Urinary bladder (tissue), 4 donors: ENCODE data around the gene GRK3. TPM values are rescaled to one million over a fixed set of nuclear protein-coding genes. Genes with fewer than 3 reads are reported as not detected.
"Not testable (repeated sequence)": the region's sequence is repeated elsewhere in the genome, so short reads cannot be mapped to it uniquely, and the experiment has no call there.

ENCODE experiments used
- DNase-seq: peaks from one replicate; pipeline ENCODE4 v3.0.0-alpha.2; 2015; ENCODE audit errors: extremely low spot score
- H3K27ac ChIP-seq: one replicate; pipeline ENCODE4 v1.5.1; 2013; ENCODE audit warnings: low read depth, mild to moderate bottlenecking, moderate library complexity
- H3K36me3 ChIP-seq: one replicate; pipeline ENCODE4 v1.6.1; 2013; ENCODE audit warnings: mild to moderate bottlenecking, moderate library complexity; ENCODE audit not compliant: insufficient read depth
- H3K4me1 ChIP-seq: one replicate; pipeline ENCODE4 v1.6.1; 2013; ENCODE audit warnings: mild to moderate bottlenecking, moderate library complexity; ENCODE audit not compliant: insufficient read depth
- H3K4me3 ChIP-seq: one replicate; pipeline ENCODE4 v1.5.1; 2013; ENCODE audit warnings: low read depth, low read length
- WGBS: extraction: QIAGEN DNeasy Blood & Tissue Kit; methylation state at CpG from one replicate; pipeline ENCODE4 v1.1.7; 2013; 5-methylcytosine and 5-hydroxymethylcytosine counted together
- polyA plus RNA-seq: library from polyadenylated mRNA; stranded (reverse); fragments of 200-250 nt; gene quantifications from one replicate; pipeline ENCODE4 v1.2.3, GENCODE V29; 2013
- total RNA-seq: library from RNA; depleted of rRNA; stranded (reverse); fragments of >200 nt; gene quantifications from one replicate; pipeline ENCODE4 v1.2.3, GENCODE V29; 2014
- donor health status: healthy with polysubstance abuse.
- donor health status: healthy.

The GRK3 gene
- total RNA-seq (15.8 TPM), polyA plus RNA-seq (2.7 TPM)

DNA sequence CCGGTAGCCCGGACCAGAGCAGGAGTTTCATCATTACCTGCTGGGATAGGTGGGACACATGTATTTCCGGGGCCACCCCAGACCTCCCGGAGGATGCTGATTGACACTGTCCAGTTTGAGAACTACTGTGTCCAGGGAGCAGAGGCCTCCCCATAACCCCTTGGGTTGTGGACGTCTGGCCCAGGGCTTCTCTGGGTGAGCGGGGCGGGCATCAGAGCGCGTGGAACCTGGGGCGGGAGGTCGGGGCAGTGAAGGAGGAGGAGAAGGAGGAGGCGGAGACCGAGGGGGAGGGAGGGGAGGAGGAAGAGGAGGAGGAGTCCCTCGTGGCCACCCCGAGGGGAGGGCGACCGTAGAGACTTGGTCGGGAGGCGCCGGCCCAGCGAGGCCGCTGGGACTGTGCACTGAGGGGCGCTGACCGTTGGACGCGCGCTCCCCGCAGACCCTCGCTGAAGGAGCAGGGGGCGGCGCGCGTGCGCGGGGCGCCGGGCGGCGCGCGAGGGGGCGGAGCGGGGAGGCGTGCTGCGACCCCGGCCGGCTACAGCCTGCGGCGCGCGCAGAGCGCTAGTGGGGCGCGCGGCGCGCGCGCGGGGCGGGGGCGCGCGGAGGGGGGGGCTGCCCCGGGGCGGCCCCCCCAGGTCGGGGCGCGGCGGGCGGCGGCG lies at the start of gene GRK3:
Gene GRK3 (plus strand): TSS at position 356 of the 659 bp plus-strand sequence. CDS start 366 bp downstream, outside the sequence.
- no peaks in the 10 kb centered on the region for H3K36me3 ChIP-seq
- under 1% methylated on average over 59 of the region's 73 CpGs for WGBS
- DNase-seq: no peak
- peak within 1 kb of the TSS; percentile 93 for H3K4me3 ChIP-seq
- H3K4me1 ChIP-seq: no peaks in the 10 kb centered on the region
- peak within 1 kb of the TSS; percentile 50 for H3K27ac ChIP-seq

DNA sequence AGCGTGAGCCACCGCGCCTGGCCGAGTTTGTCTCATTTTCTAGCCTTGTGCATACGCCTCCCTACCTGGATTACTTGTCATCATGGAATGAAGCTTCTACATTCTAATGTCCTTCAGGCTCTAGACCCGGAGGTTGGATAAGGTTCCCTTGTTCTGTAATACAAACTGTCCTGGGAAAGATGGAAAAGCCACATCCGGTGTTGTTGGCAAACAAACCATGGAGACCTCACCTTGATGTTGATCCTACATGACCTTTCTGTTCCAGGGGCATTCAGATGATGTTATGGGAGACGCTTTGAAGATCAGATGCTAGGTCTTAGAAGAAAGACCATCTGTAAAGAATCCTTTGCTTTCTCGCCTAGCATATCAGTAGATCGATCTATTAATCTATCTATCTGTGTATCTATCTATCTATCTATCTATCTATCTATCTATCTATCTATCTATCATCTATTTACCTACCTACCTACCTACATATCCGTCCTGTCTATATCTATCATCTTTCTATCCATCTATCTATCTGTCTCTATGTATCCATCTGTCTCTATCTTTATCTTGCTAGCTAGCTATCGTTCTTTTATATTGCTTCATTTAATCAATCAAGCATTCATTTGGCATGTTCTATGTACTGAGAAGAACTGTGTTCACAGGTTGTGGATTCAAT lies 46.3 kb upstream of the GRK3 start:
- Histone ChIP-seq H3K4me1 (no peaks in the 10 kb centered on the region), H3K36me3 (no peaks in the 10 kb centered on the region), H3K4me3 (no peak overlapping the region), H3K27ac (no peak overlapping the region)
- 93% methylated on average over 12 of the region's 12 CpGs for WGBS
- no peak for DNase-seq

DNA sequence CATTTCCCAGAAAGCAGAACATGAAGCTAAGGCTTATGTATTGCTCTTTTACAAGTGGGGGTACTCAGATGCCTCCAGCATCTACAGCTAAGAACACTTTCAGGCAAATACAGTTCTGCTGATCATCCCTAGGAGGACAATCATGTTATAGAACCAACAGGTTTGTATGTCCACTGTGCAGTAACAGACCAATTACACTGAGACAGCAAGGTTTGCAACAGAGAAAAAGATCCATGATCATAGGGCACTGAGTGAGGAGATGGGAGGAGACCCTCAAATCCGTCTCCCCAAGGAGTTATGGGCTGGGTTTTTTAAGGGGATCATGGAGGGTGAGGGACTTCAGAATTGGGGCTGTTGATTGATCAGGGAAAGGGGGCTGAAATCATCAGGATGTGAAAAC lies 39.1 kb upstream of the GRK3 start:
- WGBS: 84% methylated on average over 1 of the region's 1 CpG
- H3K4me1 ChIP-seq: no peaks in the 10 kb centered on the region
- no peak overlapping the region for H3K27ac ChIP-seq
- no peaks in the 10 kb centered on the region for H3K36me3 ChIP-seq
- DNase-seq: no peak
- no peak overlapping the region for H3K4me3 ChIP-seq

GRCh38 chr22:25525804-25526584 lies 38.5 kb upstream of the GRK3 start:
- WGBS: 70% methylated on average over 3 of the region's 3 CpGs
- not testable (repeated sequence) for H3K4me1 ChIP-seq, H3K36me3 ChIP-seq, H3K4me3 ChIP-seq, DNase-seq, H3K27ac ChIP-seq

- not testable (repeated sequence) for H3K4me3 ChIP-seq, DNase-seq, H3K36me3 ChIP-seq, H3K4me1 ChIP-seq, H3K27ac ChIP-seq
- 10% methylated on average over 1 of the region's 1 CpG for WGBS
Observed at GRCh38 chr22:25527016-25527415, 37.5 kb upstream of the GRK3 start.

- not testable (repeated sequence) for H3K36me3 ChIP-seq, H3K27ac ChIP-seq, DNase-seq, H3K4me3 ChIP-seq, H3K4me1 ChIP-seq
- WGBS: 76% methylated on average over 3 of the region's 3 CpGs
Observed at GRCh38 chr22:25528068-25528467, 36.4 kb upstream of the GRK3 start.

GRCh38 chr22:25529059-25529458 lies 35.4 kb upstream of the GRK3 start:
- 85% methylated on average over 1 of the region's 1 CpG for WGBS
- not testable (repeated sequence) for H3K4me1 ChIP-seq, DNase-seq, H3K27ac ChIP-seq, H3K4me3 ChIP-seq, H3K36me3 ChIP-seq

GRCh38 chr22:25529541-25530137 lies 34.8 kb upstream of the GRK3 start:
- H3K36me3 ChIP-seq, DNase-seq, H3K4me3 ChIP-seq, H3K27ac ChIP-seq, H3K4me1 ChIP-seq: not testable (repeated sequence)
- whole genome bisulfite sequencing: 92% methylated on average over 4 of the region's 4 CpGs

DNA sequence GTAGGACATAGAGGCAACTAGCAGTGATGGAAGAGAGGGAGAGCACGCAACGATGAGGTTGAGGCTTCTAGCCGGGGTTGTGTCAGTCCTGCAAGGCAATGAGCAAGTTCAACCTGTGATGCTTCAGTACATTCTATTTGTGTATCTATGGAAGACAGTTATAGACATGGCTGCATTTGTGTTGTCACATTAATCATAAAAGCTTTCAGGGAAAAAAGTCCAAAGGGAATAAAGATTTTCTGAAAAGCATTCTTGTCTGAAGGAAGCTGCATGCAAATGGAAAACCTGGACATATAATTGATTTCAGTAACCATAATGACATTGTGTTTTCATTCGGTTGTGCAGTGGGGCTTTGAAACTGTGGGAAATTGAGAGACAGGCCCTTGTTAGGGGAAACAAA lies 32.8 kb upstream of the GRK3 start:
- H3K4me1 ChIP-seq, H3K27ac ChIP-seq, H3K36me3 ChIP-seq, H3K4me3 ChIP-seq, DNase-seq: not testable (repeated sequence)
- WGBS: 90% methylated on average over 4 of the region's 4 CpGs

DNA sequence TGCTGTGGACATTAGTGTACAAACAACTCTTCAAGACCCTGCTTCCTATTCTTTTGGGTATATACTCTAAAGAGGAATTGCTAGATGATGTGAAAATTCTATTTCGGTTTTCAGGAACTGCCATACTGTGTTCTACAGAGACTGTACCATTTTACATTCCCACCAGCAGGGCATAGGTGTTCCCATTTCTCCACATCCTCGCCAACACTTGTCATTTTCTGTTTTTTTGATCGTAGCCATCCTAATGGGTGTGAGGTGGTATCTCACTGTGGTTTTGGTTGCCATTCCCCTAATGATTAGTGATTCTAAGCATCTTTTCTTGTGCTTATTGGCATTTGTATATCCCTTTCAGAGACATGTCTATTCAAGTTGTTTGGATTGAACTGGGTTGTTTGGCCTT lies 29.8 kb upstream of the GRK3 start:
- Histone ChIP-seq H3K36me3 (no peaks in the 10 kb centered on the region), H3K4me3 (no peak overlapping the region), H3K4me1 (no peaks in the 10 kb centered on the region), H3K27ac (no peak overlapping the region)
- DNase-seq: no peak
- WGBS: 93% methylated on average over 3 of the region's 3 CpGs

DNA sequence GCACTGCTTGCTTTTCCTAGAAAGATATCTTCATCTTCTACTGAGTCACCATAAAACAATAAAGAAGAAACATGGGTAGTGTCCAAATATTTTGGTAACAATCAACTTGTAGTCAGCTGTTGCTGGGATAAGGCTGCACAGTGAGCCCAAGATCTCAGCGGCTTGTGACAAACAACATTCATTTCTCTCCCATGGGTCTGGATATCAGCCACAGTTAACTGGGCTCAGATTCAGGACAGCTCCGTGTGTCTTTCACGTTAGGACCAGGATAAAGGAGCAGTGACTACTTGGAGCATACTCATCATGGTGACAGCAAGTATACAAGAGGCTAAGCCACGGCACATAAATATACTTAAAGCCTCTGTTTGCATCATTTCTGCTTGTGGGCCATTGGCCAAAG lies 27.9 kb upstream of the GRK3 start:
- no peak overlapping the region for H3K27ac ChIP-seq
- H3K36me3 ChIP-seq: no peaks in the 10 kb centered on the region
- DNase-seq: no peak
- H3K4me3 ChIP-seq: no peak overlapping the region
- WGBS: 16% methylated on average over 4 of the region's 4 CpGs
- H3K4me1 ChIP-seq: no peaks in the 10 kb centered on the region

GRCh38 chr22:25540166-25540907 lies 24.1 kb upstream of the GRK3 start:
- 61% methylated on average over 3 of the region's 3 CpGs for WGBS
- DNase-seq: no peak
- Histone ChIP-seq H3K4me1 (no peaks in the 10 kb centered on the region), H3K36me3 (no peaks in the 10 kb centered on the region), H3K27ac (no peak overlapping the region), H3K4me3 (no peak overlapping the region)
